Measurements from ENCODE around the gene ZFAND5. TPM values are rescaled to one million over a fixed set of nuclear protein-coding genes. Genes with fewer than 3 reads are reported as not detected.

The ZFAND5 gene
- total RNA-seq, 4 donors from 2014 or later = 316 to 2,069 (median 561) TPM

DNA sequence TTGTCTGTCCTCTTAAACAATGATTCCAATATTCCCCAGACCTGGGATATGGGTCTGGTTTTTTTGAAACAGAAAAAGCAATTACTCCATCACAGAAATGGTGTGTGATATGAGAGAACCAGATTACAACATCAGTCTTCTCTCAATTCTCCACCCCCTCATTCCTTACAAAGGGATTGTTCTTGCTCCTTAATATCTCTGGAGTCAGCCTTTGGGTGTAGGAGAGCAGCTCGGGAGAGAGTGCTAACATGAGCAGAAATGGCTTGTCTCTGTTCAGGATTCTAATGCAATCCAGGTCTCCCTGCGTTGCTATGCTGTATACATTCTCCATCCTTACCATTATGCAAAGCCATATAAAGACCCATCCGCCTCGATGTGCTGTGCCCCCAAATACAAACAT lies 32.7 kb downstream of the ZFAND5 start:
- DNase-seq (no peak), ATAC-seq (no peak)
- intact Hi-C loops (cut with DNase I; ENCODE audit: low total_unique reads) (no loop called here), in situ Hi-C loops (cut with MboI; ENCODE audit: low sequenced_read_pairs in 4 of 4) (no loop called here)
- Histone ChIP-seq H3K9me3 (no peaks in the 10 kb centered on the region), H3K4me3 (no peak overlapping the region), H3K36me3 (no peaks in the 10 kb centered on the region), H3K27me3 (no peaks in the 10 kb centered on the region), H3K4me1 (no peaks in the 10 kb centered on the region), H3K27ac (no peak overlapping the region)
- no peak for TF ChIP-seq POLR2A (IDR thresholded peaks at IDR 0.05)
- TF ChIP-seq, protein P1, sequence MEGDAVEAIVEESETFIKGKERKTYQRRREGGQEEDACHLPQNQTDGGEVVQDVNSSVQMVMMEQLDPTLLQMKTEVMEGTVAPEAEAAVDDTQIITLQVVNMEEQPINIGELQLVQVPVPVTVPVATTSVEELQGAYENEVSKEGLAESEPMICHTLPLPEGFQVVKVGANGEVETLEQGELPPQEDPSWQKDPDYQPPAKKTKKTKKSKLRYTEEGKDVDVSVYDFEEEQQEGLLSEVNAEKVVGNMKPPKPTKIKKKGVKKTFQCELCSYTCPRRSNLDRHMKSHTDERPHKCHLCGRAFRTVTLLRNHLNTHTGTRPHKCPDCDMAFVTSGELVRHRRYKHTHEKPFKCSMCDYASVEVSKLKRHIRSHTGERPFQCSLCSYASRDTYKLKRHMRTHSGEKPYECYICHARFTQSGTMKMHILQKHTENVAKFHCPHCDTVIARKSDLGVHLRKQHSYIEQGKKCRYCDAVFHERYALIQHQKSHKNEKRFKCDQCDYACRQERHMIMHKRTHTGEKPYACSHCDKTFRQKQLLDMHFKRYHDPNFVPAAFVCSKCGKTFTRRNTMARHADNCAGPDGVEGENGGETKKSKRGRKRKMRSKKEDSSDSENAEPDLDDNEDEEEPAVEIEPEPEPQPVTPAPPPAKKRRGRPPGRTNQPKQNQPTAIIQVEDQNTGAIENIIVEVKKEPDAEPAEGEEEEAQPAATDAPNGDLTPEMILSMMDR (IDR thresholded peaks at IDR 0.05 in 4 of 5, conservative IDR thresholded peaks at IDR 0.05 in 1 of 5) = no peak

DNA sequence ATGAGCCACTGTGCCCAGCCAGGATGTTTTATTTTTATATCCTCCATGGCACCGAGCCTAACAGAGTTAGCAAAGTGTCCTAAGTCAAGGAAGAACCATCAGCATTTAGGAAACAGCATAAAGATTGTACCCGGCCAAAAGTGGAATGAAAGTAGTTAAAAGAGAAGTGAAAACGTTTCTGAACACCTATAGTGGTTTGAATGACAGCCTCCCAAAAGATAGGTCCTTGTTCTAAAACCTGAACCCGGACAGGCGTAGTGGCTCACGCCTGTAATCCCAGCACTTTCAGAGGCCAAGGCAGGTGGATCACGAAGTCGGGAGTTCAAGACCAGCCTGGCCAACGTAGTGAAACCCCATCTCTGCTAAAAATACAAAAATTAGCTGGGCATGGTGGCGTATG lies 37.4 kb downstream of the ZFAND5 start:
- DNase-seq = no peak

DNA sequence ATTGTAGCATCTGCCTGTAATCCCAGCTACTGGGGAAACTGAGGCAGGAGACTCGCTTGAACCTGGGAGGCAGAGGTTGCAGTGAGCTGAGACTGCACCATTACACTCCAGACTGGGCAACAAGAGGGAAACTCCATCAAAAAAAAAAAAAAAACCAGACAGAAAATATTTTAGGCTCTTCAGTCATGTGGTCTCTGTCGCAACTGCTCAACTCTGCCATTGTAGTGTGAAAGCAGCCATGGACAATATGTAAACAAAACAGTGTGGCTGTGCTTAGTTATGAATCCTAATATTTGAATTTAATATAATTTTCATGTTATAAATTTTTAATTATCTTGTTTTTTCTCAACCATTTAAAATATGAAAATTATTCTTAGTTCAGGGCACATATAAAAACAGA lies 38.4 kb downstream of the ZFAND5 start:
- no peak for ATAC-seq
- Histone ChIP-seq H3K9me3 (no peaks in the 10 kb centered on the region), H3K4me1 (peaks cover 10 to 11% of the 10 kb centered on the region in 2 donors), H3K4me3 (no peak overlapping the region), H3K27ac (no peak overlapping the region), H3K36me3 (no peaks in the 10 kb centered on the region), H3K27me3 (no peaks in the 10 kb centered on the region)
- TF ChIP-seq, protein P1 (IDR thresholded peaks at IDR 0.05 in 4 of 5, conservative IDR thresholded peaks at IDR 0.05 in 1 of 5) = no peak
- no peak for TF ChIP-seq POLR2A (IDR thresholded peaks at IDR 0.05)
- intact Hi-C loops (cut with DNase I; ENCODE audit: low total_unique reads) = no loop called here
- in situ Hi-C loops (cut with MboI; ENCODE audit: low sequenced_read_pairs in 4 of 4) = no loop called here
- DNase-seq = no peak

More for the DNA sequence above, 37.4 kb downstream of the ZFAND5 start:
- Histone ChIP-seq H3K27ac (no peak overlapping the region), H3K4me1 (peaks cover under 1 to 3% of the 10 kb centered on the region in 2 donors), H3K27me3 (no peaks in the 10 kb centered on the region), H3K36me3 (no peaks in the 10 kb centered on the region), H3K9me3 (no peaks in the 10 kb centered on the region), H3K4me3 (no peak overlapping the region)
- intact Hi-C loops (cut with DNase I; ENCODE audit: low total_unique reads) (no loop called here), in situ Hi-C loops (cut with MboI; ENCODE audit: low sequenced_read_pairs in 4 of 4) (no loop called here)
- no peak for TF ChIP-seq POLR2A (IDR thresholded peaks at IDR 0.05)
- TF ChIP-seq, protein P1 (IDR thresholded peaks at IDR 0.05 in 4 of 5, conservative IDR thresholded peaks at IDR 0.05 in 1 of 5) = no peak
- ATAC-seq = no peak

DNA sequence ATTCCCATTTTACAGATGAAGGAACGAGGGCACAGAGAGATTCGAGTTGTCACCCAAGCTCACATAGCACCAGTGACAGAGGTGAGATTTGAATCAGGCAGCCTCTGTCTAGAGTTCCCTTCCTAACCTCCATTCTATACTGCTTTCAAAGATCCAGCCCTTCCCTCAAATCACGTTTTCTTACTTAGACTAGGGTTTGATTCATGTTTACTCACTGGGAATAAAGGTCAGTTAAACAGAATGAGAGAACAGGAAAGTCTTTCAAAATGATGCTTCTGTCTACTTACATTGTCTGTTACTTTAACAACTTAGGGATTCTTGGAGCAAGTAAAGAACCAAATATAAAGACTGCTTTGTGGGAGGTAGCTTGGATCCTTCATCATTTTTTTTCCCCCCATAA lies 40.0 kb downstream of the ZFAND5 start:
- Histone ChIP-seq H3K4me1 (peaks cover 10 to 11% of the 10 kb centered on the region in 2 donors), H3K36me3 (no peaks in the 10 kb centered on the region), H3K27ac (no peak overlapping the region), H3K4me3 (no peak overlapping the region), H3K27me3 (no peaks in the 10 kb centered on the region), H3K9me3 (no peaks in the 10 kb centered on the region)
- in situ Hi-C loops (cut with MboI; ENCODE audit: low sequenced_read_pairs in 4 of 4) (no loop called here), intact Hi-C loops (cut with DNase I; ENCODE audit: low total_unique reads) (no loop called here)
- no peak for ATAC-seq
- no peak for TF ChIP-seq POLR2A (IDR thresholded peaks at IDR 0.05)
- TF ChIP-seq, protein P1 (IDR thresholded peaks at IDR 0.05 in 4 of 5, conservative IDR thresholded peaks at IDR 0.05 in 1 of 5) = no peak
- no peak for DNase-seq

DNA sequence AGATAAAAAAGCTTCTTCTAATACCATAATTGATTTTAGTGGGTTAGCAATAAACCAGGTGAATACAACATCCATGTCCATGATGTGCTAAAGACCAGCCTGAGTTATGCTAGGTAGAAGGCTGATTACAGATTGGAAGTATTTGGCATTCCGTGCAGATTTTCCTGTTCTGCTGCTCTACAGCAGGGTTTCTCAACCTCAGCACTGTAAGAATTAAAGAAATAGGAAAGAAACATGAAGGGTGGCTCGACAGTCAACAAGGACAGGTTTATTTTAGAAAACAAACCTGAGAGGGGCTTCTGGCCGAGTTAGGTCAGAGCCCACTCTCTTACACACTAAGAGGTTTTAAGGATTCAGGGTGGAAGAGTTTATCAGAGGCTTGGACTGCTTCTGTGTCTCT lies 42.3 kb downstream of the ZFAND5 start:
- DNase-seq = no peak
- H3K27ac ChIP-seq = no peak overlapping the region
- H3K36me3 ChIP-seq = no peaks in the 10 kb centered on the region
- ATAC-seq = no peak
- in situ Hi-C loops (cut with MboI; ENCODE audit: low sequenced_read_pairs in 4 of 4) = no loop called here
- peaks cover 10 to 11% of the 10 kb centered on the region in 2 donors for H3K4me1 ChIP-seq
- no peaks in the 10 kb centered on the region for H3K27me3 ChIP-seq
- intact Hi-C loops (cut with DNase I; ENCODE audit: low total_unique reads) = no loop called here
- no peak for TF ChIP-seq POLR2A (IDR thresholded peaks at IDR 0.05)
- H3K4me3 ChIP-seq = no peak overlapping the region
- no peaks in the 10 kb centered on the region for H3K9me3 ChIP-seq

Data from gastrocnemius medialis (tissue), 4 donors.